ENCODE measurements around the gene SMIM33.

- TF ChIP-seq CTCF (conservative IDR thresholded peaks at IDR 0.05 in 1 of 2, IDR thresholded peaks at IDR 0.05 in 1 of 2; ENCODE audit: extremely low read depth in 1 of 2, insufficient read depth in 1 of 2, low read depth in 1 of 2, low read length in 2 of 2) (no peak), EZH2 (IDR thresholded peaks at IDR 0.05; ENCODE audit: borderline replicate concordance, low read length) (no peak)
Observed at GRCh38 chr5:139472386-139473030, 1.7 kb downstream of the SMIM33 start.

All from mammary epithelial cell (primary cell).